ENCODE results near the gene IGSF21. TPM values are rescaled to one million over a fixed set of nuclear protein-coding genes. Genes with fewer than 3 reads are reported as not detected.

Gene IGSF21
- total RNA-seq, 1 experiment from 2014 or later, result 5.2 TPM

GRCh38 chr1:18191481-18192155 is 84.0 kb downstream of the IGSF21 start:
- Histone ChIP-seq H3K56ac (ENCODE audit: insufficient read length, low read depth, low read length) (no peak overlapping the region), H3K27me3 (ENCODE audit: insufficient read depth, low read length) (no peaks in the 10 kb centered on the region), H3K4me2 (ENCODE audit: insufficient read depth, insufficient read length, low read length) (no peak overlapping the region), H4K8ac (replicated peaks; ENCODE audit: insufficient read length, low read depth, low read length) (no peak overlapping the region), H4K5ac (ENCODE audit: insufficient read length, low read depth, low read length) (no peak overlapping the region), H2BK15ac (ENCODE audit: low read depth, low read length) (no peak overlapping the region), H4K91ac (ENCODE audit: insufficient read length, low read depth, low read length) (no peak overlapping the region), H3K4ac (ENCODE audit: low read depth, low read length) (no peak overlapping the region), H3K9ac (ENCODE audit: extremely low read depth, insufficient read length, low read length) (no peak overlapping the region), H3K79me1 (ENCODE audit: insufficient read depth, low read depth, low read length, poor library complexity, severe bottlenecking) (no peaks in the 10 kb centered on the region), H3K9me3 (ENCODE audit: control insufficient read depth, low read depth, low read length) (no peaks in the 10 kb centered on the region), H2BK5ac (ENCODE audit: insufficient read length, low read length) (no peak overlapping the region), H3T11ph (ENCODE audit: low read length) (no peak overlapping the region), H2BK12ac (ENCODE audit: insufficient read length, low read depth, low read length) (no peak overlapping the region), H2BK120ac (ENCODE audit: low read depth, low read length, poor library complexity, severe bottlenecking) (no peak overlapping the region), H3K27ac (ENCODE audit: insufficient read length, low read depth, low read length) (no peak overlapping the region), H2BK20ac (ENCODE audit: low read depth, low read length, poor library complexity, severe bottlenecking) (no peak overlapping the region), H2AK5ac (ENCODE audit: insufficient read length, low read length) (no peak overlapping the region), H3K4me1 (ENCODE audit: insufficient read depth, low read length) (no peaks in the 10 kb centered on the region), H3K23ac (ENCODE audit: insufficient read length, low read depth, low read length) (no peak overlapping the region), H2AFZ (ENCODE audit: low read length) (no peak overlapping the region), H3K79me2 (ENCODE audit: insufficient read depth, low read length) (no peaks in the 10 kb centered on the region), H4K20me1 (ENCODE audit: control insufficient read depth, insufficient read depth, insufficient read length) (no peaks in the 10 kb centered on the region), H3K23me2 (ENCODE audit: insufficient read length, low read depth, low read length, poor library complexity, severe bottlenecking) (no peaks in the 10 kb centered on the region), H3K18ac (ENCODE audit: insufficient read length, low read depth, low read length) (no peak overlapping the region), H3K14ac (ENCODE audit: insufficient read depth, low read length) (no peak overlapping the region)
- WGBS (ENCODE audit: extremely low coverage, insufficient read length, low lambda C conversion rate), result no CpG with 5 or more reads among the region's 18 CpGs
- Mint-ChIP-seq H3K27me3 (ENCODE audit: low read depth) (peaks cover 4% of the 10 kb centered on the region), H3K9me3 (no peaks in the 10 kb centered on the region), H3K4me1 (peaks cover 28 to 31% of the 10 kb centered on the region in 2 experiments), H3K36me3 (ENCODE audit: insufficient read depth in 1 of 3, low read depth in 3 of 3) (no peaks in the 10 kb centered on the region), H3K4me3 (no peak overlapping the region), H3K27ac (peak overlapping the region in 1 of 3 experiments; percentile 39; a peak in 1 of 7 replicates)
- no peak for TF ChIP-seq CTCF (conservative IDR thresholded peaks at IDR 0.05)
- DNase-seq, result no peak

All from H9 (cell line).